C1 segment of cervical spinal cord (tissue), 14 donors: ENCODE measurements around the gene DBF4B.
A peak's percentile ranks its signal among the peaks of the same experiment; 100 is the strongest.

Experiments
- DNase-seq, 14 donors: peaks; one replicate each; lab custom pipeline; 2025; lab: John Stamatoyannopoulos, UW

DBF4B gene

DNA sequence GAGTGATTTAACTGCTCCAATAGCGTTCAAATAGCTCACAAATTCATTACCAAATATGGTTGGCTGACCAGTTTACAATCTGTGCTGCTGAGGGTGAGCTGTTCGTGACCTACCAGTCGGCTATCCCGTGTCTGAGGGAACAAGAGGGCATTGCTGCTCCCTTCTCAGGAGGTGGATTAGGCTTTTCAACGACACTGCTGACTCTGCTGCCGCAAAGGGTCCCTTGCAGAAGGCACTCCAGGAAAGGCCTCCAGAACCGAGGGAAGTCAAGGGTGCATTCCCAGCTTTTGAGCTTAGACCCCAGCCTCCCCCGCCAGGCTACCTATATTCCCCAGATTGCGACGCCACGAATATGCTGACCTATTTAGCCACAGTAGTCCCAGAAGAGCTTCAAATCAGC lies 89.3 kb downstream of the DBF4B start:
- DNase-seq: peak in 1 of 14 donors; percentile 70

DNA sequence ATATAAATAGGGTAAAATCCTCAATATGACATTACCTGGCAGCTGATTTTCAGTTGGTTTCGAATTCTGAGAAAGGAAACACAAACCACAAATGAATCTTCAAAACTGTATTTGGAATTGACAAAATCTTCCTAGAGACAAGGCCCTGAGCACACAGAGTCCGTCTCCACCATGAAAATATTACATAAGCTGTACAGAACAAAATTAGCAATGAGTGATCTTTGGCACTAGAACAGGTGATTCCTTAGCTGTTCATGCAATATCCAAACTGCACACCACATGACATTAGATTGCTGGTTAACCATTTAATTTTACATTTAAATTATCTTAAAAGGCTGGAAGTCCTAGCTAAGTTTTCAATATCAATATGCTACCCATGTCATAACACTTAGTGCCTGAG lies 89.9 kb downstream of the DBF4B start:
- peak in 1 of 14 donors; percentile 67 for DNase-seq
